SKM-1 treated with dmso at 0.1 percent for 144 hours (cell line): Measurements from ENCODE around the gene DST.
A peak's percentile ranks its signal among the peaks of the same experiment; 100 is the strongest.
"Not testable (repeated sequence)": the region's sequence is repeated elsewhere in the genome, so short reads cannot be mapped to it uniquely, and the experiment has no call there.

ENCODE experiments used
- DNase-seq: peaks from one replicate; lab custom pipeline; 2025; ENCODE audit not compliant: unreplicated experiment; lab: John Stamatoyannopoulos, UW

DST gene

DNA sequence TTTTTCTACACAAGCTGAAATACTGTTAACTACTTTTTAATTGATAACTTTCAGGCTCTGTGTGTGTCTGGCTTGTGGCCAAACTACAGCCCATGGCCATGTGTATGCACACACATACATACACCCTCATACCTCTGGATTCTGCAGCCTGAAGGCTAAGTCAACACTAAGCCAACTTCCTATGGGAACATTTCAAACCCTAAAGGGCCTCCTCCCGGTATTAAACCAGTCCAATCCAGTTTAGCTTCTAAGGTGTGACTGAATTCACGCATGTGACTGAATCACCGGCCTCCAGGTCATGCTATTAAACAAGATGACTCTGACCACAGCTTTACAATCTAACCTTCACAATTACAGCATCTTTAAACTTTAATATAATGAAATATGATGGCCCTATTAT is 20.7 kb upstream of the DST start:
- DNase-seq, result no peak

DNA sequence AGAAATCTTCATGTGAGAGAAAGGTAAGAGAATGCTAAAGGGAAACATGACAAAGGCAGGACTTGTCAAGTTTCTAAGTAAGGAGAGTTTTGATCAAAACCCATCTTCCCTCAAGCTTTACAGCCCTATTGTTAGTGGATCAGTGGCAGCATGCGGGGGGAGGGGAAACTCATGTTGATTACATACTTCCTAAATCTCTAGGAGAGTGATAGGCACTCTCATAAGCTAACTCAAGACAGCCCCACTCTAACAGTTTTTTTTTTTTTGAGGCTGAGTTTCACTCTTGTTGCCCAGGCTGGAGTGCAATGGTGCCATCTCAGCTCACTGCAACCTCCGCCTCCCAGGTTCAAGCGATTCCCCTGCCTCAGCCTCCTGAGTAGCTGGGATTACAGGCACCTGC is 18.6 kb upstream of the DST start:
- DNase-seq, result not testable (repeated sequence)

DNA sequence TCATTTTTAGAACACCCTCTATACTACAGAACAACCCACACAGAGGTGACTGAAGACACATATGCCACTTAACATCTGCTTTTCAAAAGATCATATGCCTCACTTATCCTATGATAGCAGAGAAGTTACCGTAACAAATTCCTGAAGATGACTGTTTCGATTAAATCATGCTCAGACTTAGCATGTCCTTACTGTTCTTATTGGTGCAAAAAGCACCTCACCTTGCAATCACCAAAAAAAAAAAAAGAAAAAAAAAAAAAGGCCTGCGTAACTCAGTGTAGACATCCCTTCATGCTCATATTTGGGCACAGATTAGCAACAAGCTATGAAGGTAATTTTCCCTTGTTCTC is 17.7 kb upstream of the DST start:
- DNase-seq, result no peak

DNA sequence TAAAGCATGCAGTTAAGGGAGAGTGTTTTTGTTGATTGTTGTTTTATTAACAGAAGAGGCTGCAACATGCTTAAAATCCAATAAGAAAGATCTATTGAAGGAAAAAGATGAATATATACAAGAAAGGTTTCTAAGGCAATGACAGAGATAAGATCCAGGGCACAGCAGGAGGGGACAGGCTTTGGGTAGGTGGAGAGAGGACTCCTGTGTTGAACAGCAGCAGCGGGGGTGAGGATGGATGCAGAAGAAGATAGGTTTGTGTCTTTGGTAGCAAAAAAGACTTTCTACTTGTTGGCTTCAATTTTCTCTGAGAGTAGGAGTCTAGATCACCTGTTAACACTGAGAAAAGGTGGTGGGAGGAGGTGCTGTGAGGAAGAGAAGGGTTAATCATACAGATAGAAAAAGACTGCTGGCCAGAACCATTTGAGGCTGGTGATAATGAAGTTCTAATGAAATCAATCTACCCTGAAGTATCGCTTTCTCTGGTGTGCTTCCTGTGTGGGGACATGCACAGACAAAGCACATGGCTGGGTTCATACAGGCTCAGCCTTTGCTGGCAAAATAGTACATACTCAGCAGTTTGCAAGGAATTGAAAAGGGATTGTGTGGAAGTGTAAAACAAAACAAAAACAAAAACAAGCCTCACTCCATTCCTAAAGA is 17.2 kb upstream of the DST start:
- DNase-seq, result no peak

DNA sequence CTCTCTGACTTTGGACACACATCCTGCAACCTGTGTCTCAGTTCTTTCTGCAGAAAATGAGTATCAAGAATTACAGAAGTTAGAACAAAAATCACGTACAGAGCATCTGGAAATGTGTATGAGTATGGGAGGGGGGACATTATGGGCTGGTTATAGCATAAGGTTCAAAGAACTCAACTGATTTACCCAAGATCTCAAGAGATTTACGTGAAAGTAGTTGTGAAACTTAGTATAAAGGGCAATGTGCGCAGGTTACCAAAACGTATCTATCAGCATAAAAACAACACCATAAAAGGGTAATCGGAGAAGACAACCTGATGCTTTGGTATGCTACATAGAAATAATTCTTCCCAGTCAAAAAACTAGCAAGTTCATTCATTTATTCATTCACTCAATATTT is 15.6 kb upstream of the DST start:
- no peak for DNase-seq

DNA sequence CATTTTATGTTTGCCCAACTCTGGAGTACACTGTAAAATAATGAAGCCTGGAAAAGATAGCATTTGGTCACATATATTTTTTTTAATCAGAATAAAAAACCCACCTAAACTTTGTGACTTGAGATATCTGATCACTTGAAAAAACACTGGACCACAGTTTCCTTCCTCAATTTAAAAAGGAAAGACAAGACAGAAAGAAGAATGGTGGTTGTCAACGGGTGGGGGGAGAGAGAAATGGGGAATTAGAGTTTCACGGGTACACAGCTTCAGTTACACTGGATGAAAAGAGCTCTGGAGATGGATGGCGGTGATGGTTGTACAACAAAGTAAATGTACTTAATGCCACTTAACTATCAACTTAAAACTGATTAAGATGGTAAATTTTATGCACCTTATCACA is 14.7 kb upstream of the DST start:
- no peak for DNase-seq

DNA sequence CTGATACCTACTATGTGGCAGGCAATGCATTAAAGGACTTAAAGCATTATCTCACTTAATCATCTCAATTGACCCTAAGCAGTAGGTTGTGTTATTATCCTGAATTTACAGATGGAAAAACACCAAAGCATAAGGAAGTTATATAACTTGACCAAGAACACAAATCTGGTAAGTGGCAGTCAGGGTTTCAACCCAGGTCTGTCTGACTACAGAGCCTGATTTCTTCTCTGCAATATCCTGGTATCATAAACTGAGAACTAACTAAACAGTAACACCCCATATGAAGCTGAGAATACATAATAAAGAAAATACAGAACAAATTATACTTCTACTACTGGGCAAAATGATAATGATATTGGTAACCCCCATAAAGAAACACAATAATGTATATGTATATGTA is 13.8 kb upstream of the DST start:
- DNase-seq, result no peak

DNA sequence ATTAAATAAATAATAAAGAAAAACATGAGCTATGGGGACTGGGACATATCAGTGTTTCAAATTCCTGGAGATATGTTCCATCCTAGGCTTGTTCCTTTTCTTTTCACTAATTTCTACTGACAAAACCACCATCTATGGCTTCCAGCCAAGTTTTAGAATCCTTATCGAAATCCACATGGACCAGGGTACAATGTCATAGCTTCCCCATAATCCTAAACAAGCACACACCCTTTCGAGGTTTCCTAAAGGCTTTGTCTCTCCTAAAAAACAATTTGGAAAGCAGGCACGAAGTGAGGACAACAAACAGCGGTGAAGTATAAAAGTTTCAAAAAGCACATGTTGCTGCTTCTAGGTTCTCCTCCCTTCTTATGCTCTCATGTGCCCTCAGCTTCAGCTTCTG is 13.3 kb upstream of the DST start:
- DNase-seq, result no peak

DNA sequence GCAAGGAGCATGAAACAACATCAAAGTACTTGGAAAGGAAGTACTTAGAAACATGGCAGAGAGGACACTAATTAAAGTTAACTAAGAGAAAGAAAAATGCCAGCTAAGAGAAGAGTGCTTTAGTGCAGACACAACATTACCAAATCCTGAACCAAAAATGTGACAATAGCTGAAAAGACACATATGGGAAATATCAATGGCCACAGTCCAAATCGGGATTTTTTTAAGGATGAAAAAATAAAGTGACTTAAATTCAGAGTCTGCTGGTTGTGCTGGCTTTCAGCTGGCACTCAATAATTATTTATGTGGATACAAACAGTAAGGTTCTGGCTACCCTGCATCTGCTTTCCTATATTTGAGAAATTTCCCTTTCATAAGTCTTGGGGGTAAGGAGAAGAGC is 12.6 kb upstream of the DST start:
- DNase-seq, result no peak

DNA sequence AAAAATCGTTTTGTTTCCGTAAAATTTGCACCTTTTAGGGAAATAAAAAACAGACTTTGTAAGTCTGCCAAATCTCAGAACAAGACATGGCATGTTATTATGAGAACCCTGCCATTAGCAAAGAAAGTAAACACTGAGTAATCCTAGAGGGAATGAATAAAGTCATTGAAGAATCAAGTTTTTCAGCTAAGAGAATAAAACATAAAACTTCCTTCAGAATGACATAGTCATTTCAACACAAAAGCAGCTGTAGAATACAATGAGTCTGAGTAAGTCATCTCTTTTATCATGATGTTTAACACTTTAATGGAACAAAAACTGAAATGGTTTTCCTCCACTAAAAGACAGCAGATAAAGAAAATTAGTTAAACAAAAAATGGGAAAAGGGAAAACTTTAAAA is 10.3 kb upstream of the DST start:
- DNase-seq, result no peak

DNA sequence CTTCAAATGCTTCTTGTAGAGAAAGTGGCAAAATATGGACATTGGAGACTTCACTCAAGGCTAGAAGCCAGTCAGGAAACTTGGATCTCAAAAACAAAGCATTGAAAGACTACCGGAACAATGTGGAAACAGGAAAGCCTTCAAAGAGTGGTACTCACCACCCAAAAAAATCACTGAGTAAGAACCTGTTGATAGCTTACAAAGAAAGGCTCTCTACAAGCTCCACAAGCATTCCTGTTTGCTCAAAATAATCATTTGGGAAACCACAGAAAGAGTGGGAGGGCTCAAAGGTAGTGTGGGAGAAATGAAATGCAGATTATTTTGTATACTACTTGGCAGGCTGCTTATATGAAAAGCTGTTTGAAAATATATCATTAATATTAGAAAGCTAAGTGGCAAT is 9.5 kb upstream of the DST start:
- no peak for DNase-seq

DNA sequence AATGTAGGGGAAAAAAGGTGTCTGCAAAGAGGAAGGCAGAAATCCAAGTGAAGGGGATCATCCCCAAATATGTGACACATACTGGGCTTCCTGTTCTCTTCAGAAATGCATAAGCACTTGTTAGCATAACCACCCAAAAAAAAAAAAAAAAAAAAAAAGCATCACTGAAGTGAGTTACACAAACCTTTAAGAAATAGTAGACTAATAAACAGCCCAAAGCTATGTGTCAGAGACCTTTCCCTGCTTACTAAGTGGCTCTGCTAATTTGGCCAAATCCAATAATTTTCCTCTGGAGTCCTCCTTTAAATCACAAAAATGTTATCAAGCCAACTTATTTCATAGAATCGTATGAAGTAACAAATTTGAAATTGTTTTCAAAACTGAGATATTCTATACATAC is 7.5 kb upstream of the DST start:
- no peak for DNase-seq

DNA sequence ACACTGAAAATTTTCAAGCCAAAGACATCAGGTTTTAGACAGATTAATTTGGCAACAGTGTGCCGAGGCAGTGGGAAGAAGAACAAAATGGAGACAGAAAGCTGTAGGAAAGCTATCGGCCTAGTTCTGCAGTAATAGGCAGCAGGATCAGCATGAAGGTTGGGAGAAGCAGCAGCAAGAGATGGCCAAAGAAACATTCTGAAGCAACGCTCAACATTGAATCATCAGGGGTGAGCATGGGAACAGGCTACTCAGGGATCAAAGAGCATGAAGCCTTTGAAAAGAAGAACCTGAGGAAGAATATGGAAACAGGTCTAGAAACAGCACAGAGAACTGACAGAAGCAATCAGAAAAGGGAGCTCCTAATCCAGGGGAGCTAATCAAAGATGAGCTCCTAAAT is 7.1 kb upstream of the DST start:
- no peak for DNase-seq

DNA sequence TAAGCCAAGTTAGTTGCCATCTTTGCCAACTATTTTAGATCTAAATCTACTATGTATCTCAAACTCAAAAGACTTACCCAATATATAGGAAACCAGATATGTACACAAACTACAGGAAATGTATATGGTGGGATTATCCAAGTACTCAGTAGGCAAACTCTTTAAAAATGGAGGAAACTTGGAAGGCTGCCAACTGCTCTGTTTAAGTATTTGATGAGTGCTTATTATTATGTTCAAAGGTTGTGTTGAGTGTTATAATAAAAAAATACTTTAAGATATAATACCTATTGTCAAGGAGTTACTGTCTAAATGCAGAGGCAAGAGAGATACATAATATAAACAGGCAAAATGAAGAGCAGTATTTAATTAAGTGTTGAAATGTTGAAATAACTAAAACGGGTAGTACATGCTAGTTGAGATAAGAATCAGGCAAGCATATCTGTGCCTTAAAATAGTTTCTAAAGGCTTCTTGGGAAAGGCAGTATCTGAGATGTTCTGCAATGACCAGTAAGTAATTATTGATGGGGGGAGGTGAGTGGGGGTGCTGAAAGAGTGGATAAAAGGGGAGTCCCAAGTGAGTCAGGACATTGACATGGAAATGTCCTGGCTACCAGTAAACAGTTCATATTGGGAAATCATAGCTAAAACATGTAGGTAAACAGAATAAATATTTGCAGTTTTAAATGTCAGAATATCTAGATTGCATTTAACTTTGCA is 6.5 kb upstream of the DST start:
- no peak for DNase-seq

DNA sequence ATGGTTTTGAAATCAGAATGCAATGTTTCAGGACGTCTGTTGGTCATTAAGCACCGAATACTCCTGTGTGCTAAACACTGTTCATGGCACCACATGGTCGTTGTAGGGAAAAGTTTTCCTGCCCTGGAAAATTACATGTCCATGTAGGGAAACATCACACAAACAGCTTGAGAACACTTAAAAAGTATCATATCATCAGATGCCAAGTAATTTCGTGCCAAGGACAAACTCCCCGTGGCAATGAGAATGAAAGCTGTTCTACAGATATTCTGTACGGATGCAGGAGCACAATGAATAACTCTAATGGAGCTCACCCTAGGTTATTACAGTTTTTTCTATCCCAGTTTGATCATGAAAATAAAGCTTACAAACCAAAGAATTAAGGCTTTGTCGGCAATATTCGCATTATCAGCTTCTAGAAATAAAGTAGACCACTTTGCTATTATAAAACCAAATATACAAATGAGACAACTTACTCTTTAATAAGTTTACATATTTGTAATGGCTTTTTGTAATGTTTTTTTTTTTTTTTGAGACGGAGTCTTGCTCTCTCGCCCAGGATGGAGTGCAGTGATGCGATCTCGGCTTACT is 4.6 kb upstream of the DST start:
- DNase-seq, result no peak

DNA sequence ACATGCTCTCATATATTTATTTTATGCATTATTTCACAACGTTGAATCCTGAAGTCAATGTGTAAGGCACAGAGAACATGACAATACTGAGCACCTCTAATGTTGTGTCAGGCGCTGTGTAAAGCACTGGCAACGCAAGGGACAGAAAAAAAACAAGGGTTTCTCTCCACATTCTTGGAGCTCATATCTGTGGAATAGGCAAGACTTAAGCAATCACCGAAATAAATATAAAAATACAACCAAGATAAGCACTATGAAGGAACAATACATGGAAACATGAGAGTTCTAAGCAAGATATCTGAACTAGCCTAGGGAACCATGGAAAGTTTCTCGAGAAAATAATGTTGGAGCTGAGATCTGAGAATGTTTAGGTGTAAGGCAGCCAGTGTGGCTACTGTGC is 1.7 kb upstream of the DST start:
- no peak for DNase-seq

DNA sequence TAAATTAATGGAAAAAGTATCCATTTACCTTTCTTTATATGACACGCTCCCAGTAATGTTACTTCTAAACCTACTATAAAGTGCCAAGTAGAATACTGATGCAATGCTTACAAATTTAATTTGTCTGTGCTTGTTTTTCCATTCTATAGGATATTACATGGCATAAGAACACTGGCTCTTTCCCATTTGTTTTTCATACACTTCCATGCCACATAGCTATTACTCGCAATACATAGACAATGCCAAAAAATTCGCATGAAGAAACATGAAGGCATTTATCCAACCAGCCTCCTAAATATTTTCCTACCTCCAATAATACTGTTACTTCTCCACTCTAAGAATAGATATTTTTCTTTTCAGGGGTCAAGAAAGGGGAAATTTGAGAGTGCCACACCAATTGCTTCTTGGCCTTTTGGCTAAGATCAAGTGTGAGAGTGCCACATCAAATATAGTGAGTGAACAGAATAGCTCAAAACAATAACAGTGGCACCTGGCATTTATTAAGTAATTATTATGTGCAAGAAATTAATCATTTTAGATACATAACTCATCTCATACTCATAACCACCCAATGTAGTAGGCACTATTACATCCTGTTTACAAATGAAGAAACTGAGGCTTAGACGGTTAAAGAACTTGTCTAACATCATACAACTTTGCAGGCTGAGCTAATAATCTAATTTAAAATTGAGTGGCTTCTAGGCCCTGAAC is 845 bp upstream of the DST start:
- DNase-seq, result no peak

DNA sequence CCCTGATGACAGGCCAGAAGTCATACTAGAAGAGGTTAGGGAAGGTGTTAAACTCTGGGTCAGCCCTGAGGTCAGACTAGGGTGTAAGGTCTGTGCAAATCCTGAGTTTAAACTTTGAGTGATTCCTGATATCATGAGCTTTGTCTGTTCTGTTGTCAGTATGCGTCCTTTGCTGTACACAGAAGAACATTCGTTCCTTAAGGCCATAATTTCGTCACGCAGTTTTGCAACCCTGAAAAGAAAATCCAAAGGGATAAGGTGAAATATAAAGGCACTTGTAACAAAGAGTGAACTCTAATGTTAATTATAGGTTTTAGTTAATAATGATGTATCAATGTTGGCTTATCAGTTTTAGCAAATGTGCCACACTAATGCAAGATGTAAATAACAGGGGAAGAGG is 2.3 kb downstream of the DST start:
- DNase-seq, result no peak

DNA sequence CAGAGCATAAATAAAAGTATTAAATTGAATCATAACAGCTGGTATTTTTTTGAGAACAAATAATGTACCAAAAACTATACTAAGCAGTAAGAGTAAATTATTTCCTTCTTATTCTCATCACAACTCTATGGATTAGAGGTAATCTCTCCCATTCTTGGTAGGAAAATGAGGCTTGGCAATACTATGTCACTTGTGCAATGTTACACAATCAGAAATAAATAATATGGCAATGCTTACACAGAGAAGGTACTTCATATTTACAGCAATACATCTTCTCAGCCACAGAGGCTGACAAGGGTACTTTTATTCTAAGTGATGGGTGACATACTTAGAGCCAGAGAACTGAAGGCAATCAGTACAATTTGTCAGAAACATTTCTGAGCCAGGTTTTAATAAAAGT is 3.9 kb downstream of the DST start:
- no peak for DNase-seq

DNA sequence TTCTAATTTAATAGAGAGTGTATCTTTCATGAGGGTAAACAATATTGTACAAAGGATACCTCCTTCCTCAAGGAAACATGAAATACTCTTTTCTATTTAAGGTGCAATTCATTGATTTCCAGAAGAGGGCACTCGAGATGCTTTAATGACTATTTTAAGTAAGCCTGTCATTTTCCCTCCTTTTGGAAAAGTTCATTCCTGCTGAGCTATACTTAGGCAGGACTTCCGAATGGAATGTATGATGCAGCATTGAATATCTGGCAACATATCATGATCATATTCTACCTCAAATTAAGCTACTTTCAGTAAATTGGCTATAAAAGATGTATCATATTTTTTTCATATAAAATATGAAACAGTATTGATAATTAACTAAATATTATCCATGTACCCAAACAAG is 5.0 kb downstream of the DST start:
- peak; percentile 35 for DNase-seq

DNA sequence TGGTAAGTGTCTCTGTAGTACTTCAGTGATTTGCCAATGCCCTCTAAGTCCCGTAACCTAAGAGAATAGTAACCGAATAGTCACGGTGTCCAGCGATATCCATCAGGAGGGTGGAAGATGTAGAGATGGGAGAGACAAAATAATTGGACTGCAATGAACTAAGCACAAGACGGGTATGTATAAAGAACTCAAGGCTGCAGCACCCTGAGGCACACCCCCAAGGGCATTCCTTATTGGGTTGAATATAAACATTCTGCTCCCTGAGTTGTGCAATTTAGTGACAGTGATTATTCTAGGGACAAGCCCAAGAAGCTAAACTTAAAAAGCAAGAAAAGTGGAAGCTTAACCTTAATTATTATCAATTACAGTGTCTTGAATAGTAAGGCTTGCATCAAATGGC is 14.6 kb downstream of the DST start:
- no peak for DNase-seq

DNA sequence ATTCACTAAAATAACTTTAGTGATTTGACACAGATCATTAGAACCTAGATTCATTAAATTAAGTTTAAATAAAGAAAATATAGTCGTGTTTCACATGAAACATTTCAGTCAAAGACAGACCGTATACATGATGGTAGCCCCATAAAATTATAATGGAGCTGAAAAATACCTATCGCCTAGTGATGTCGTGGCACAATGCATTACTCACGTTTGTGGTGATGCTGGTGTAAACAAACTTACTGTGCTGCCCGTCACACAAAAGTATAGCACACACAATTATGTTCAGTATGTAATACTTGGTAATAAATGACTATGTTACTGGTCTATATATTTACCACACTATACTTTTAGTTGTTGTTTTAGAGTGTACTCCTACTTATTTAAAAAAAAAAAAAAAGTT is 17.3 kb downstream of the DST start:
- no peak for DNase-seq
